ENCODE results near the gene SYCP2L.
A peak's percentile ranks its signal among the peaks of the same experiment; 100 is the strongest.
"Not testable (repeated sequence)": the region's sequence is repeated elsewhere in the genome, so short reads cannot be mapped to it uniquely, and the experiment has no call there.

SYCP2L gene

GRCh38 chr6:10861086-10861485, 25.8 kb upstream of the SYCP2L start:
- no CpG with 5 or more reads among the region's 2 CpGs for WGBS (ENCODE audit: extremely low coverage, insufficient coverage, insufficient read length)
- DNase-seq = no peak
- no peak overlapping the region for H2AK5ac ChIP-seq (ENCODE audit: low read length)
- H3K4me2 ChIP-seq (ENCODE audit: low read length) = no peak overlapping the region
- H3K14ac ChIP-seq (ENCODE audit: low read length) = no peak overlapping the region
- no peak overlapping the region for H4K91ac ChIP-seq (ENCODE audit: low read depth, low read length)
- H2AFZ ChIP-seq (ENCODE audit: insufficient read depth, low read length, poor library complexity) = no peak overlapping the region
- H3K9ac ChIP-seq (ENCODE audit: low read length) = no peak overlapping the region
- H3K9me3 ChIP-seq (ENCODE audit: insufficient read depth, low read depth, low read length) = no peaks in the 10 kb centered on the region
- no peak overlapping the region for H4K12ac ChIP-seq (ENCODE audit: low read depth, low read length)
- no peaks in the 10 kb centered on the region for H3K79me2 ChIP-seq (ENCODE audit: control insufficient read depth, insufficient read depth, low read length, poor library complexity)
- no peak overlapping the region for H2BK5ac ChIP-seq (ENCODE audit: low read depth, low read length, poor library complexity)
- no peaks in the 10 kb centered on the region for H3K36me3 ChIP-seq (ENCODE audit: control insufficient read depth in 1 of 2, insufficient read depth in 2 of 2, low read length in 2 of 2)
- H3K18ac ChIP-seq (ENCODE audit: low read length) = no peak overlapping the region
- no peak overlapping the region for H2BK12ac ChIP-seq (ENCODE audit: low read length)
- no peaks in the 10 kb centered on the region for H3K27me3 ChIP-seq (ENCODE audit: insufficient read depth, low read length)
- no peak overlapping the region for H3K4me3 ChIP-seq (ENCODE audit: low read depth, low read length)
- H3K23ac ChIP-seq (ENCODE audit: low read length) = no peak overlapping the region
- H3K79me1 ChIP-seq (ENCODE audit: low read length) = no peaks in the 10 kb centered on the region
- H3K4me1 ChIP-seq (ENCODE audit: control insufficient read depth in 1 of 2, insufficient read depth in 2 of 2, low read length in 2 of 2) = no peaks in the 10 kb centered on the region
- no peak overlapping the region for H2BK120ac ChIP-seq (ENCODE audit: insufficient read depth, low read length, poor library complexity)
- no peak overlapping the region for H3K4ac ChIP-seq (ENCODE audit: low read depth, low read length)
- H4K8ac ChIP-seq (ENCODE audit: low read depth, low read length) = no peak overlapping the region
- no peak overlapping the region for H3K27ac ChIP-seq (ENCODE audit: low read depth, low read length)

DNA sequence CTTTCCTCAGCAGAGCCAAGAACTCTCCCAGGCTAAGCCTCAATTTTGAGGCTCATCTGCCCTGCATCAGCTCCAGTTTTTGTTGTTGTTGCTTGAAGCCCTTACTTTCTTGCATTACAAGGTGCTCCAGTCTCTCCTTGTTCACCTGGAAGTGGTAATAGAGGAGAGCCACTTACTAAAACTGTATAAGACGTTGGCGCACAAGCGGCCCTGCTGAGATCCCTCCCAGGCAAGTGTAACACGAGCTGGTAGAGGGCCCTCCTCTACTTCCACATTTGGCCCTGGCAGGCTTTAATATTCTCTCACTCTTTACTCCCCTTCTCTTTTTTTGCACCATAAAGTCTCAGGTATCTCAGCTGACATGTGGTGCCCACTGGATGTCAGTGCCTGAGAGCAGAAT, 24.5 kb upstream of the SYCP2L start:
- H4K91ac ChIP-seq (ENCODE audit: low read depth, low read length) = no peak overlapping the region
- no peak overlapping the region for H3K4ac ChIP-seq (ENCODE audit: low read depth, low read length)
- no peak overlapping the region for H3K4me3 ChIP-seq (ENCODE audit: low read depth, low read length)
- no peak overlapping the region for H2AFZ ChIP-seq (ENCODE audit: insufficient read depth, low read length, poor library complexity)
- no peak overlapping the region for H3K4me2 ChIP-seq (ENCODE audit: low read length)
- H3K79me2 ChIP-seq (ENCODE audit: control insufficient read depth, insufficient read depth, low read length, poor library complexity) = no peaks in the 10 kb centered on the region
- no peak overlapping the region for H2AK5ac ChIP-seq (ENCODE audit: low read length)
- no peak overlapping the region for H3K27ac ChIP-seq (ENCODE audit: low read depth, low read length)
- H2BK5ac ChIP-seq (ENCODE audit: low read depth, low read length, poor library complexity) = no peak overlapping the region
- H3K36me3 ChIP-seq (ENCODE audit: control insufficient read depth in 1 of 2, insufficient read depth in 2 of 2, low read length in 2 of 2) = no peaks in the 10 kb centered on the region
- whole genome bisulfite sequencing (ENCODE audit: extremely low coverage, insufficient coverage, insufficient read length) = no CpG with 5 or more reads among the region's 4 CpGs
- H3K4me1 ChIP-seq (ENCODE audit: control insufficient read depth in 1 of 2, insufficient read depth in 2 of 2, low read length in 2 of 2) = no peaks in the 10 kb centered on the region
- H3K18ac ChIP-seq (ENCODE audit: low read length) = no peak overlapping the region
- no peak overlapping the region for H3K23ac ChIP-seq (ENCODE audit: low read length)
- no peak overlapping the region for H2BK12ac ChIP-seq (ENCODE audit: low read length)
- H4K12ac ChIP-seq (ENCODE audit: low read depth, low read length) = no peak overlapping the region
- H2BK120ac ChIP-seq (ENCODE audit: insufficient read depth, low read length, poor library complexity) = no peak overlapping the region
- DNase-seq = no peak
- no peak overlapping the region for H4K8ac ChIP-seq (ENCODE audit: low read depth, low read length)
- H3K79me1 ChIP-seq (ENCODE audit: low read length) = no peaks in the 10 kb centered on the region
- no peak overlapping the region for H3K9ac ChIP-seq (ENCODE audit: low read length)
- H3K14ac ChIP-seq (ENCODE audit: low read length) = no peak overlapping the region
- no peaks in the 10 kb centered on the region for H3K27me3 ChIP-seq (ENCODE audit: insufficient read depth, low read length)
- no peaks in the 10 kb centered on the region for H3K9me3 ChIP-seq (ENCODE audit: insufficient read depth, low read depth, low read length)

- H2BK12ac ChIP-seq (ENCODE audit: low read length); H4K8ac ChIP-seq (ENCODE audit: low read depth, low read length); H4K91ac ChIP-seq (ENCODE audit: low read depth, low read length); H3K4me1 ChIP-seq (ENCODE audit: control insufficient read depth in 1 of 2, insufficient read depth in 2 of 2, low read length in 2 of 2); H2BK120ac ChIP-seq (ENCODE audit: insufficient read depth, low read length, poor library complexity); H2AK5ac ChIP-seq (ENCODE audit: low read length); H2AFZ ChIP-seq (ENCODE audit: insufficient read depth, low read length, poor library complexity); H3K27ac ChIP-seq (ENCODE audit: low read depth, low read length); H3K18ac ChIP-seq (ENCODE audit: low read length); H2BK5ac ChIP-seq (ENCODE audit: low read depth, low read length, poor library complexity); H3K4ac ChIP-seq (ENCODE audit: low read depth, low read length); H3K36me3 ChIP-seq (ENCODE audit: control insufficient read depth in 1 of 2, insufficient read depth in 2 of 2, low read length in 2 of 2); H3K9me3 ChIP-seq (ENCODE audit: insufficient read depth, low read depth, low read length); H3K27me3 ChIP-seq (ENCODE audit: insufficient read depth, low read length); H3K79me2 ChIP-seq (ENCODE audit: control insufficient read depth, insufficient read depth, low read length, poor library complexity); H3K9ac ChIP-seq (ENCODE audit: low read length); H4K12ac ChIP-seq (ENCODE audit: low read depth, low read length); H3K23ac ChIP-seq (ENCODE audit: low read length); H3K4me2 ChIP-seq (ENCODE audit: low read length); H3K14ac ChIP-seq (ENCODE audit: low read length); H3K4me3 ChIP-seq (ENCODE audit: low read depth, low read length); H3K79me1 ChIP-seq (ENCODE audit: low read length): not testable (repeated sequence)
- peak; percentile 53 to 68 for DNase-seq
- no CpG with 5 or more reads among the region's 7 CpGs for WGBS (ENCODE audit: extremely low coverage, insufficient coverage, insufficient read length)
Measured at GRCh38 chr6:10863031-10863430, 23.8 kb upstream of the SYCP2L start.

- not testable (repeated sequence) for DNase-seq; H3K23ac ChIP-seq (ENCODE audit: low read length); H3K18ac ChIP-seq (ENCODE audit: low read length); H2BK120ac ChIP-seq (ENCODE audit: insufficient read depth, low read length, poor library complexity); H2BK12ac ChIP-seq (ENCODE audit: low read length); H4K91ac ChIP-seq (ENCODE audit: low read depth, low read length); H2BK5ac ChIP-seq (ENCODE audit: low read depth, low read length, poor library complexity); H3K4me3 ChIP-seq (ENCODE audit: low read depth, low read length); H4K12ac ChIP-seq (ENCODE audit: low read depth, low read length); H3K27me3 ChIP-seq (ENCODE audit: insufficient read depth, low read length); H2AK5ac ChIP-seq (ENCODE audit: low read length); H3K14ac ChIP-seq (ENCODE audit: low read length); H3K9me3 ChIP-seq (ENCODE audit: insufficient read depth, low read depth, low read length); H3K4me2 ChIP-seq (ENCODE audit: low read length); H3K36me3 ChIP-seq (ENCODE audit: control insufficient read depth in 1 of 2, insufficient read depth in 2 of 2, low read length in 2 of 2); H3K79me1 ChIP-seq (ENCODE audit: low read length); H4K8ac ChIP-seq (ENCODE audit: low read depth, low read length); H3K79me2 ChIP-seq (ENCODE audit: control insufficient read depth, insufficient read depth, low read length, poor library complexity); H3K9ac ChIP-seq (ENCODE audit: low read length); H3K27ac ChIP-seq (ENCODE audit: low read depth, low read length); H3K4me1 ChIP-seq (ENCODE audit: control insufficient read depth in 1 of 2, insufficient read depth in 2 of 2, low read length in 2 of 2); H2AFZ ChIP-seq (ENCODE audit: insufficient read depth, low read length, poor library complexity); H3K4ac ChIP-seq (ENCODE audit: low read depth, low read length)
- WGBS (ENCODE audit: extremely low coverage, insufficient coverage, insufficient read length) = no CpG with 5 or more reads among the region's 3 CpGs
Measured at GRCh38 chr6:10866709-10867108, 20.1 kb upstream of the SYCP2L start.

All from trophoblast cell (in vitro differentiated cells and primary cell).